Measurements from ENCODE around the gene AOX1.
"Not testable (repeated sequence)": the region's sequence is repeated elsewhere in the genome, so short reads cannot be mapped to it uniquely, and the experiment has no call there.

The AOX1 gene

DNA sequence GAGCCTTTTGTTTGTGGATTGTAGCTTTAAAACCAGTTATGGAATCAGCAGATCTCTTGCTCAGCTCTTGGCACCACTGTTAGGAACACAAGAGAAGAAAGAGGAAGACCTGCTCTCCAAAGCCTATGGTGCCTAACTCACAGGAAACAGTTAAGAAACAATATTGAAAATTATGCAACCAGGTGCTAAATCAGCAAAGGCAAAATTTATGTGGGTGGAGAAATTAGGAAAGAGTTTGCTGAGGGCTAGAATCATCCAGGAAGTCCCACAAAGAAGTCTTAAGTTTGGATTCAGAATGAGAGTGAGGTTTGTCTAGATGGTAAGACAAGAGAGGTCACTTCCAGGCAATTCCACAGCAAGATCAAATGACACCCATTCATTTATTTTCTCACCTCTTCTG lies 49.4 kb downstream of the AOX1 start:
- peak; percentile 93 for DNase-seq (ENCODE audit: low read depth)
- TF ChIP-seq MYC (IDR thresholded peaks at IDR 0.05; ENCODE audit: low read depth, low read length), result peak; percentile 37; the same call in 1 of the 2 replicates
- TF ChIP-seq, protein P1, sequence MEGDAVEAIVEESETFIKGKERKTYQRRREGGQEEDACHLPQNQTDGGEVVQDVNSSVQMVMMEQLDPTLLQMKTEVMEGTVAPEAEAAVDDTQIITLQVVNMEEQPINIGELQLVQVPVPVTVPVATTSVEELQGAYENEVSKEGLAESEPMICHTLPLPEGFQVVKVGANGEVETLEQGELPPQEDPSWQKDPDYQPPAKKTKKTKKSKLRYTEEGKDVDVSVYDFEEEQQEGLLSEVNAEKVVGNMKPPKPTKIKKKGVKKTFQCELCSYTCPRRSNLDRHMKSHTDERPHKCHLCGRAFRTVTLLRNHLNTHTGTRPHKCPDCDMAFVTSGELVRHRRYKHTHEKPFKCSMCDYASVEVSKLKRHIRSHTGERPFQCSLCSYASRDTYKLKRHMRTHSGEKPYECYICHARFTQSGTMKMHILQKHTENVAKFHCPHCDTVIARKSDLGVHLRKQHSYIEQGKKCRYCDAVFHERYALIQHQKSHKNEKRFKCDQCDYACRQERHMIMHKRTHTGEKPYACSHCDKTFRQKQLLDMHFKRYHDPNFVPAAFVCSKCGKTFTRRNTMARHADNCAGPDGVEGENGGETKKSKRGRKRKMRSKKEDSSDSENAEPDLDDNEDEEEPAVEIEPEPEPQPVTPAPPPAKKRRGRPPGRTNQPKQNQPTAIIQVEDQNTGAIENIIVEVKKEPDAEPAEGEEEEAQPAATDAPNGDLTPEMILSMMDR (IDR thresholded peaks at IDR 0.05; ENCODE audit: low read depth, low read length), result no peak

DNA sequence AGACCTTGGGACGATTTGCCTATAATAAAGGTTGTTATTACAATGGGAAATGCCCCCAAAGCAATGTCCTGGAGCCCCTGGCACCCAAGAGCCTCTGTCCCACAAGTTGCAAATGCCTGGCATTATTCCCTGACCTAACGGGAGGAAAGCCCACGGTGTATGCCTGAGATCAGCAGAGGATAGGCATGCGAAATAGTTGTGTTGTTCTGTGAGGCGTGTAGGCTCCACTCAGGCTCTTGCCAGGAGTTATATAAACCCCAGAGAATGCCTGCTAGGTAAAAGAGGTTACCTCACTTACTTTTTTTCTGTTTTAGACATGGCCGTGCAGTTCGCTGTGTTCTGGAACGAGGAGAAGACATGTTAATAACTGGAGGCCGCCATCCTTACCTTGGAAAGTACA lies 52.1 kb downstream of the AOX1 start:
- TF ChIP-seq, protein P2, sequence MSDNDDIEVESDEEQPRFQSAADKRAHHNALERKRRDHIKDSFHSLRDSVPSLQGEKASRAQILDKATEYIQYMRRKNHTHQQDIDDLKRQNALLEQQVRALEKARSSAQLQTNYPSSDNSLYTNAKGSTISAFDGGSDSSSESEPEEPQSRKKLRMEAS (IDR thresholded peaks at IDR 0.05; ENCODE audit: low read depth, low read length), result no peak
- TF ChIP-seq POLR2A (IDR thresholded peaks at IDR 0.05; ENCODE audit: extremely low read depth, insufficient read length) (no peak), MYC (IDR thresholded peaks at IDR 0.05; ENCODE audit: low read depth, low read length) (no peak)
- TF ChIP-seq, protein P1 (IDR thresholded peaks at IDR 0.05; ENCODE audit: low read depth, low read length), result no peak
- no peak overlapping the region for H3K4me3 ChIP-seq (ENCODE audit: low read depth, low read length)
- DNase-seq (ENCODE audit: low read depth), result no peak

More for the DNA sequence above, 49.4 kb downstream of the AOX1 start:
- no peak overlapping the region for H3K4me3 ChIP-seq (ENCODE audit: low read depth, low read length)

DNA sequence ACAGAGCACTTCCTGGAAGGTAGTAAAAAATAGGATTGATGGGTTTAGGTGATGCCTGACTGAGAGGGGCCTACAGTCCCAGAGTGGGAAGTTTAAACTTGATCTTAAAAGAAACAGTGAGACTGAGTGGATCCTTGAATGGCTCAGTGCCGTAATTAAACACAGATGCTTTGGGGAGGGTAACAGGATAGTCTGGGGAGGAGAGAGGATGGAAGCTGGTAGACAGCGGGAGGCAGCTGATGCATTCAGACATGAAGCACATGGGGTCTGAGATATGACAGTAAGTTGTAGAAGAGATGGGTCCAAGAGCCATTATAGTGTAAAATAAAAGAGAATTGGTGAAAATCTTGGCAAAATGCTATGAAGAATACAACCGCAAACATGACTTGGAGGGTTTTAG lies 54.4 kb downstream of the AOX1 start:
- no peak for DNase-seq (ENCODE audit: low read depth)
- H3K4me3 ChIP-seq (ENCODE audit: low read depth, low read length), result no peak overlapping the region
- TF ChIP-seq, protein P2 (IDR thresholded peaks at IDR 0.05; ENCODE audit: low read depth, low read length), result no peak
- TF ChIP-seq MYC (IDR thresholded peaks at IDR 0.05; ENCODE audit: low read depth, low read length) (no peak), POLR2A (IDR thresholded peaks at IDR 0.05; ENCODE audit: extremely low read depth, insufficient read length) (no peak)
- TF ChIP-seq, protein P1 (IDR thresholded peaks at IDR 0.05; ENCODE audit: low read depth, low read length), result no peak

DNA sequence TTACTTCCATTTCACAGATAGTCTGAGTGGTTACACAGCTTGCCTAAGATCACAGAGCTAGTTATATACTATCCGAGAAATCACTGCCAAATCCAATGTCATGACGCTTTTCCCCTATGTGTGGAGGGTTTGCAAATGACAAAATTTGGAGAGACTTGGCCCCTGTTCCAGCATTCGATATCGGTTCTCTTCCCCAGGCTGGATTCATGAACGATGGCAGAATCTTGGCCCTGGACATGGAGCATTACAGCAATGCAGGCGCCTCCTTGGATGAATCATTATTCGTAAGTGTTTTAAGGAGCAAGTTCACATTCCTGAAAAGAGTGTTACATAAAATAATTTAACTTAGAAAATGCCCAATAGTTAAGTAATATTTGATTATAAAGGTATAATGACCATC lies 55.1 kb downstream of the AOX1 start:
- H3K4me3 ChIP-seq (ENCODE audit: low read depth, low read length), result no peak overlapping the region
- DNase-seq (ENCODE audit: low read depth), result no peak
- TF ChIP-seq, protein P1 (IDR thresholded peaks at IDR 0.05; ENCODE audit: low read depth, low read length), result no peak
- TF ChIP-seq POLR2A (IDR thresholded peaks at IDR 0.05; ENCODE audit: extremely low read depth, insufficient read length) (no peak), MYC (IDR thresholded peaks at IDR 0.05; ENCODE audit: low read depth, low read length) (no peak)
- TF ChIP-seq, protein P2 (IDR thresholded peaks at IDR 0.05; ENCODE audit: low read depth, low read length), result no peak

DNA sequence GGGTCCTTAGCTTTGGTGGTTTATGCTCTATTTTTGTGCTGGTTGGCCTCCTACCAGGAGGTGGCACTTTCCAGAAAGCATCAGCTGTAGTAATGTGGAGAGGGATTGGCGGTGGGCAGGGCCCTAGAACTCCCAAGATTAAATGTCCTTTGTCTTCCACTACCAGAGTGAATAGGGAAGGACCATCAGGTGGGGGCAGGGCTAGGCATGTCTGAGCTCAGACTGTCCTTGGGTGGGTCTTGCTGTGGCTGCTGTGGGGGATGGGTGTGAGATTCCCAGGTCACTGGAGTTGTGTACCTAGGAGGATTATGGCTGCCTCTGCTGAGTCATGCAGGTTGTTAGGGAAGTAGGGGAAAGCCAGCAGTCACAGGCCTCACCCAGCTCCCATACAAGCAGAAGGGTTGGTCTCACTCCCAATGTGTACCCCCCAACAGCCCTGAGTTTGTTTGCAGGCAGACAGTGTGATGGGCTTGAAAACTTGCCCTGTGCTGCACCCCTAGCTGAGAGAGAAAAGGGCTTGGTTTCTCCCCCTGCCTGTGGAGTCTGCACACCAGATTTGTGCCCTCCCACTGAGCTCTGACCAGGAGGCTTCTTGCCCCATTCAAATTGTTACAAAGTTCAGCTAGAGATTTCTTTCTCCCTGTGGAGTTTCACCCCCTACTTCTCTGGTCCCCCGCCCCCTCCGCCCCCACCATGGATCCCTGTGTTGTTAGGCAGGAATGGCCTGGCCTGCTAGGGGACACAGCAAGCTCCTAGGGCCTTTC lies 62.9 kb downstream of the AOX1 start:
- not testable (repeated sequence) for H3K4me3 ChIP-seq (ENCODE audit: low read depth, low read length); DNase-seq (ENCODE audit: low read depth)

DNA sequence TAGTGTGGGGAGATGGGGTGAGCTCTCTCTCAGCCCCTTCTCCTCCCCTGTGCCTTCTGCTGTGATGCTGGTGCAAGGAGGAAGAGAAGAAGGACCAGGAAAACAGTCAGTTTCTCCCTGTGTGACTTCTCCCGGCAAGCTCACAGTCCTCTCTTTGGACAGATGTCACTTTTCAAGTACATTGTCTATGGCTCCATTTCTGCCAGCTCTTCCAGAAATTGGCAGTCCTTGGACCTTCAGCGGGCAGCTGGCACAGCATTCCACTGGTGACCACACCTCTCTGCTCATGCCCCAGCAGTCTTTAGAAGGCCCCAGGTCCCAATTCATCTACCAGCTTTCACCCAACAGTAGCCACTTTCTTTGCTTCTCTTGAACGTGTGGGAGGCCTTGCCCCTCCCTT lies 63.9 kb downstream of the AOX1 start:
- TF ChIP-seq, protein P2 (IDR thresholded peaks at IDR 0.05; ENCODE audit: low read depth, low read length), result no peak
- TF ChIP-seq, protein P1 (IDR thresholded peaks at IDR 0.05; ENCODE audit: low read depth, low read length), result no peak
- TF ChIP-seq POLR2A (IDR thresholded peaks at IDR 0.05; ENCODE audit: extremely low read depth, insufficient read length), result no peak
- TF ChIP-seq MYC (IDR thresholded peaks at IDR 0.05; ENCODE audit: low read depth, low read length), result no peak
- H3K4me3 ChIP-seq (ENCODE audit: low read depth, low read length), result no peak overlapping the region
- no peak for DNase-seq (ENCODE audit: low read depth)
